ENCODE data around the gene RSBN1L.

RSBN1L gene

GRCh38 chr7:77655836-77656455, 40.3 kb upstream of the RSBN1L start:
- no peak for FAIRE-seq
- no peak for DNase-seq (ENCODE audit: insufficient read length, low spot score)
- TF ChIP-seq CTCF (IDR thresholded peaks at IDR 0.05; ENCODE audit: insufficient read depth, missing control alignments) = no peak

GRCh38 chr7:77657427-77658224, 38.6 kb upstream of the RSBN1L start:
- TF ChIP-seq CTCF (IDR thresholded peaks at IDR 0.05; ENCODE audit: insufficient read depth, missing control alignments) = peak; percentile 78
- DNase-seq (ENCODE audit: insufficient read length, low spot score) (no peak), FAIRE-seq (no peak)

GRCh38 chr7:77658928-77659327, 37.3 kb upstream of the RSBN1L start:
- DNase-seq (ENCODE audit: insufficient read length, low spot score) (no peak), FAIRE-seq (no peak)
- no peak for TF ChIP-seq CTCF (IDR thresholded peaks at IDR 0.05; ENCODE audit: insufficient read depth, missing control alignments)

- FAIRE-seq = no peak
- TF ChIP-seq CTCF (IDR thresholded peaks at IDR 0.05; ENCODE audit: insufficient read depth, missing control alignments) = no peak
- no peak for DNase-seq (ENCODE audit: insufficient read length, low spot score)
Measured at GRCh38 chr7:77661816-77662215, 34.4 kb upstream of the RSBN1L start.

- FAIRE-seq = no peak
- TF ChIP-seq CTCF (IDR thresholded peaks at IDR 0.05; ENCODE audit: insufficient read depth, missing control alignments) = no peak
- DNase-seq (ENCODE audit: insufficient read length, low spot score) = no peak
Measured at GRCh38 chr7:77662869-77663268, 33.4 kb upstream of the RSBN1L start.

GRCh38 chr7:77664715-77665114, 31.5 kb upstream of the RSBN1L start:
- FAIRE-seq = no peak
- no peak for DNase-seq (ENCODE audit: insufficient read length, low spot score)
- TF ChIP-seq CTCF (IDR thresholded peaks at IDR 0.05; ENCODE audit: insufficient read depth, missing control alignments) = no peak

GRCh38 chr7:77665161-77665560, 31.1 kb upstream of the RSBN1L start:
- no peak for TF ChIP-seq CTCF (IDR thresholded peaks at IDR 0.05; ENCODE audit: insufficient read depth, missing control alignments)
- no peak for FAIRE-seq
- no peak for DNase-seq (ENCODE audit: insufficient read length, low spot score)

Data from D721Med (cell line).